NCI-H1694 treated with DMSO at 0.1 percent for 48 hours (cell line): ENCODE measurements around the gene PCDHA4.

Experiments used
- DNase-seq: peaks from one replicate; lab custom pipeline; 2025; lab: John Stamatoyannopoulos, UW

The PCDHA4 gene

GRCh38 chr5:140857177-140857986, 50.5 kb downstream of the PCDHA4 start:
- DNase-seq, result no peak

GRCh38 chr5:140857987-140858240, 51.0 kb downstream of the PCDHA4 start:
- DNase-seq, result no peak

GRCh38 chr5:140862441-140863295, 55.8 kb downstream of the PCDHA4 start:
- DNase-seq, result no peak
